Medulla oblongata (tissue), 1 donor: ENCODE data around the gene INSIG2.

Experiments
- DNase-seq: peaks from one replicate; pipeline ENCODE4 v3.0.0-alpha.2; 2015; ENCODE audit errors: extremely low spot score

The INSIG2 gene

DNA sequence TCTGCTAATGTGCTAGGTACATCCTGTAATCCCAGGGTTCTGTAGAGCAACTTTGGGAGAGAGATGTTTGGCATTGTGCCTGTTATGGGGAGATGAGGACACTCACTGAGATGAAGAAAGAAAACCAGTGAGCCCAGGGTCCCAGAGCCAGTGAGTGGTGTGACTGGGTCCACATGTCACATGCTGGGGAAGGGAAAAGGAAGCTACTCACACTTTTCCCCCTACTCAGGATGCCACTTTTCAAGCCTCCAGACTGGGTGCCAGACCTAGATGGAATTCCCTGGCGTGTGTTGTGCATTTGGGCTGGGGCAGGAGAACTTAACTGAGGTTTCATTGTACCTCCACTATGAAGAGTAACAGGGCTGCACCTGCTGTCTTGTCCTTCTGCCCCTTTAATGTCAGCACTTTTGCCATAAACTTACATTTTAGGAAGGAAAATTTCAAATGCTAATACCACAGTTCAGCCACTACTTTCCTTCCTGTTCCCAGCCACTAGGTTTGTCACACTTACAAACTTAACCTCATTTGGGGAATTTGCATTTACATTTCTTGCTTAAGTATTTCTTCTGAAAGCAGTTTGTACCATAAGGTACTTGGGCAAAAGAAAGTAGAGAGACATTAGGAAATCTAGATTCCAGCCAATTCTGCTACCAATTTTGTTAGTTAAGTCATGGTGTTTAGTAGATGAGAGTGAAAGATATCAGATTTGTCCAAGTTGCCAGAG is 10.2 kb downstream of the INSIG2 start:
- DNase-seq: no peak

DNA sequence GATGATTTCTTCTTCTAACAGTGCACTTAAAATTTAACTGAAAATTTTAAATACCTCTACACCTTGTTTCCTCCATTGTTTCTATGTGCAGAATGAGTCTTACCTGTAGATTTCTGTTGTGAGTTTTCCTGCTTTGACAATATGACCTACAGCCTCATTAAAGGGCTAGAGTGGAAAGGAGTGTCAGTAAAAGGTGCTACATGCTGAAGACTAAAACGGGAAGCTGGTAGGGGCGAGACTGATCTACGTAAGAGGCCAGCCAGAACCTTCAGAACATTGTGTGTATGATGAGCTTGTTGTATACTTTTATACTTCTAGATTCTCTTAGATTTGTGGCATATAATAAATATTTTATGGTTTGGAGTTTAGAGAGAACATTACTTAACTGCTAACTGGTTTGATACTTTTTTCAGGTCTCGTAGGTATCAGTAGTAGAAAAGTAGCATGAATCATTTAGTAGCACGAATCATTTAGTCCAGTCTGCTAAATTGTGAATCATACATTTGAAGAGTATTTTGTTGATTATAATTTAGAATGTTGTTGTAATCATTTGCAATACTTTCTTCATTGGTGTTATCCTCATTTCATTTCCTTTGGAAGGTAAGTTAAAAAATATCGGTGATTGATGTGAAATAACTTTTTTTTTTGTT is 14.3 kb downstream of the INSIG2 start:
- DNase-seq: no peak

DNA sequence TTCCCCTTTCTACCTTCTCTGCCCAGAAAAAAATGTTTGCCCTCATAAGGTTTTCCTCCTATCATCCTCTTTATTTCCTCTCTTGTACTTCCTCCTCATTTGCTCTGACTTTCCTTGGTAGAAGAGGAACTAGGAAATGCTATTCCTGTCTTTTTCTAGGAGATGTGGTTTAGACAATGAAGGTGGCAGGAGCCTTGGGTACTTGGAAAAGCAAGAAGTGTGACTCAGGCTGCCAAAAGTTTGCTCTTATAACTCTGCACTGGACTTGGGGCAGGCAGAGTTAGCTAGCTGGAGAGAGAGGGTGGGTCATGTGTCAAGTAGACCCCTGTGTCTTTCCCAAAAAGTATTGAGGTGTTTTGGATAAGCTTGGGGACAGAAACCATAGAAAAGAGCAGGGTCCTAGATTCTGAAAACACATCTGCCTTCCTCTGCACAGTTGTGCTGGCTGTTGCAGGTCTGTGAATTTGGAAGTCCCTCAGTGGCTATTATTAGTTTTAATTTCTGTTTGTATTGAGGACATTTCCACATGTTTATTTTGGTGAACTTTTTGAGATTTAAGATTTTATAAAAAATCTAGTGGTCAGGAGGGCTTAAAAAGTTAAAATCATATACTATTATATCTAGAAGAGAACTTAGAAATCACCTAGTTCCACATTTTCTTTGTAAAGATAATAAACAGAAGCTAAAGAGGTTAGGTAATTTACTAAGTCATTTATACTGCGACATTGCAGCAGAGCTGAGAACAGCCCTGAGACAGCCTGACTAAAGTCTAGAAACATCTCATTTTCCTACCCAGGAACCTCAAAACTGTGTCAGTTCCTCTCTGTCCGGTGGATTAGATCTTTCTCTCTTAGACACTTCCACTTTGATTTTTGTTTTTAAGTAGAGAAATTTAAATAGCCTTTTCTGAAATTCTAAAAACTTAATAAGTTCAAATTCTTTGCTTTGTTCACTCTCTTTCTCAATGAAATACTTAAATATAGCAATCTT is 16.0 kb downstream of the INSIG2 start:
- peak; percentile 48 for DNase-seq

DNA sequence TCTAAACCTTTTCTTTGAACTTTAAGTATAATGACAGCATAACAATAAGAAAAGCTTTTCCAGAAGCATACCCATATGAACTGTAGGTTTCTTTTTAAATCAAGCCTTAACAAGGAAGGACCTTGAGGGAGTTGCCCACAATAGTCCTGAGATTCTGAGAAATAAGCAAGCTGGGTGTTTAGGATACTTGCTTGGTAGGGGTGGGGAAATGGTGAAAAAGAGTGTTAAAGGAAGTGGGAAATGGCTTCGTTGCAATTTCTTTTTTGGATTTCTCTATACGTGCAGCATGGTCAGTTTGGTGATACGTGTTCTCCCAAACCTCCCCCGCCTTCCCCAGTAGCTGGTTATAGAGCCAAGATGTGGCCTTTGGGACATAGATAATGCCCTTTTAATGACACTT is 17.2 kb downstream of the INSIG2 start:
- DNase-seq: peak; percentile 10

DNA sequence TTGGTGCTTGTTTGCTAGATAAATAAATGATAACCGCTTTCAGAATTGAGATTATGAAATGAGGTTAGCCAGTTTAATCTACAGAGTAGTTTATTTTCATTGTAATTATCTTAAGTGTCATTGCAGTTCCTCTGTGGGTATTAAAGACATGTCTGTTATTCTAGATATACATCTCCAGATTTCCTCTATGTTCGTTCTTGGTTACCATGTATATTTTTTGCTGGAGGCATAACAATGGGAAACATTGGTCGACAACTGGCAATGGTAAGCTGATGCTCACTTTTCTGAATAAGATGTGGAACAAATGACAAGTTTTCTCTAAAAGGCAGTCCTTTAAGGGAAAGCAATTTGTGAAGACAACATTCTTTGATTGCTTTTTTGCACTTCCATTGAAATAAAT is 18.7 kb downstream of the INSIG2 start:
- no peak for DNase-seq

DNA sequence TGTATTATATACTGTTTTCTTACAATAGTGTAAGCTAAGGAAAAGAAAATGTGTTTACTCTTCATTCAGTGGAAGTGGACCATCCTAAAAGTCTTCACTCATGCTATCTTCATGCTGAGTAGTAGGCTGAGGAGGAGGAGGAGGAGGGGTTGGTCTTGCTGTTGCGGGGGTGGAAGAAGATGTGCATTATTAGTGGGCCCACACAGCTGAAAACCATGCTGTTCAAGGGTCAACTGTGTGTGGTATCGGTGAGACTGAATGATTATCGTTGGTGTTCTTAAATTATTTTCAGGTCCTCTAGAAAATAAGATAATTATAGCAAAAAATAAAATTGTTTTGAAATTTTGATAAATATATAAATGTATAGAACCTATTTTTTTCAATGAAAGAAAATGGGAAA is 22.0 kb downstream of the INSIG2 start:
- no peak for DNase-seq

DNA sequence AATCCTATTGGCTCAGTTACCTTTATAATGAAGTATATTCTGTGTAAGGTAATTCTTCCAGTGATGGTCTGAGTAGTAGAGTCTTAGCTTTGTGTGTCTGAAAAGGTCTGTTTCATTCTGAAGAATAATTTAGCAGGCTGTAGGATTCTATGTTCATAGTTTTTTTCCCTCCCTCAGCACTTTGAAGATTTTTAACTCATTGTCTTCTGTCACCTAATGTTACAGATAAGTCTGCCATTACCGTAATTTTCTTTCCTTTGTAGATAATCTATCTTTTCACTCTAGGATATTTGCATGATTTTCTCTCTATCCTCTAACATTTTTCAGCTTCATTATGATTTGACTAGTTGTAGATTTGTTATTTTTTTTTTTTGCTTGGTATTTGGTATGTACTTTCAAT is 22.7 kb downstream of the INSIG2 start:
- no peak for DNase-seq

DNA sequence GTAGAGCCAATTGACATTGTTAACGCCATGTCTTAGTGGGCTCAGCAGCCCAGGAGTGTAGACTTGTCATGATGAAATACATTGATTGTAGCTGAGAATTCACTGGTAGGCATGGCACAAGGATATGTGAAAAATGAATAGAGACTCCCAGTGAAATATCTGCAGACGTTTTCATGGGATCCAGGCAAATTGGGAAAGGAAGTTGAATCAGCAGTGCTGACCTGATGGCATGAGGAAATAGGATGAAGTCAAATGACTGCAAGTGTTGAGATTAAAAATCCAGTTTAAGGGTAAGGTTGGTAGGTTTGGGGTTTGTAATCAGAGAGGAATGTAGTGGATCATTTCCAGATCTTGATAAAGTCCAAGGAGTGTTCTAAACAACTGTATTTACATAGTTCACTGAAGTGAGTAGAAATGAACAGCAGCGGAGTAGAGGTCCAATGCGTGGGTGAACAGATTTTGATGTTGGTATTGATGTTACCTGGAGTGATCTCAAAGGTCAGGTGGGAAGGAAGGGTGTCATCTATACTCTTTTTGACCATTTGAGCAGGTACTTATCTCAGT is 24.6 kb downstream of the INSIG2 start:
- no peak for DNase-seq

DNA sequence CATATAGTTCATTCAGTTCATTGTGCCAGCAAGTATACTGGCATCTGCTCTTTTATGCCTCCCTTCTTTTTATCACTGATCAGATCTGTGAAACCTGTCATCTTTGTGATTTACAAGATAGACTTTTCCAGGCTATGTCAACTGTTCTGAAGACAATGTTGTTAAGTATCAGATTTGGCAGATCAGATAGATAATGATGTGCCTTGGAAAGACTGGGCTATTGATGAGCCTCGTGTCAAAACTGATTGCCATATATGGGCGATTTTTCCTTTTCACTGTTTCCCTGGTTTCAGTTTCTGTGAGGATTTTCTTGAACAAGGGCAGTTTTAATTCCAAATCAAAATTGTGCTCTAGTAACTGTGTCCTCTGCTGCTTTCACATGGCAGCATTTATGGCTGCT is 26.6 kb downstream of the INSIG2 start:
- no peak for DNase-seq

DNA sequence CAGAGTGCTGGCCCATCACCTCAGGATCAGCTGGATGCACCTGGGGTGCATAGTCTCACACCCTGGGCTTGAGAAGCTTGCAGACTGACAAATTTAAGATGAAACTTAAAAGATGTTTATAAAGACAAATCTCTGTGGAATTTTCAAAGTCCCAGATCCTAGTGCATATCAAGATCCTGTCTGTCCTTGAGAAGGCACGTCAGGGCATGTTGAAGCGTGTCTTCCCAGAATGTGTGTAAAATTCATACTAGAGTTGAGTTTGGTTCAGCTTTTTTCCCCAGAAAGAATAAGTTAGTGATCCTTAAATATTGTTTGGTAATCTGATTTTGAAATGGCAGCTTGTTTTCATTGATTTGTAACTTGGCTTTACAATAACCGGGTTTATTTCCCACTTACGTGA is 27.5 kb downstream of the INSIG2 start:
- no peak for DNase-seq

DNA sequence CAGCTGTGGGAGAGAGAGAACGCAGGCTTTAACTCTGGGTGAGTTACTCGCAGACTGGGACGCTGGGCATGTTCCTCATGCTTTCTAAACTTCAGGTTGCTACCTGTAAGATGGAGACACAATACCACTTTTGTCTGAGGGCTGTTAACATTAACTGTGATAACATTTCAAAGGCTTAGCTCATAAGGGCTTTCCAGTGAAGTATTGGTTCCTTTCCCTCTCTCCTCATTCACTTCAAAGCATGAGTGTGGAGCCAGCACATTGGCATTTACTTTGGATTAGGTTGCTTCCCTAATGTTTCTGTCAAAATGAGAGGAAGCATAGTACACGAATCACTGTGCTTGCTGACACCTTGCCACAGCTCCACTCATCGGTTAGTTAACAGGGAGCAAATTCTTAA is 30.2 kb downstream of the INSIG2 start:
- DNase-seq: no peak

DNA sequence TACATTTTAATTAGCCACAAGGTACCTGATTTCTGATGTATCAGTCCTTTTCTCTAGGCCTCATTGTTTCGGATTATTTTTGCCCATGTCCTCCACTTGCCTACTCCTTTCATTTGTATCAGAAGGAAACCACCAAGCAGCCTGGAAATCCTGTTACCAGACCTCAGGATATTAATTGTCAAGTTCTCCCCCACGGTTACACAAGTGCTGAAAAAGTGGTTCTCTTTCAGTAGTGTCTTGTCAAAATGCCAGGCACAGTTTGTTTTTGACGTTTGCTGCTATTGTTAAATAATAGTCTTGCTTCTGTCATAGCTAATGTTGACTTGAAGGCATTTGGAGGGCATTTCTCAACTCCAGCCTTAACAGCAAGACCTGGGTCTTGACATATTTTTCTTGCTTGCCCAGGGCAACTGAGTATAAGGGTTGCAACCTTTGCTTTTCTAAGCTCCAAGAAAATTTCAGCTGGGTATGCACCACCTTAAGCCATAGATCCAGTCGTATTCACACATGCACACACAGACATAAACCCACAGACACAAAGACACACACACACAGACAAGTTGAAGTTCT is 31.0 kb downstream of the INSIG2 start:
- DNase-seq: no peak

DNA sequence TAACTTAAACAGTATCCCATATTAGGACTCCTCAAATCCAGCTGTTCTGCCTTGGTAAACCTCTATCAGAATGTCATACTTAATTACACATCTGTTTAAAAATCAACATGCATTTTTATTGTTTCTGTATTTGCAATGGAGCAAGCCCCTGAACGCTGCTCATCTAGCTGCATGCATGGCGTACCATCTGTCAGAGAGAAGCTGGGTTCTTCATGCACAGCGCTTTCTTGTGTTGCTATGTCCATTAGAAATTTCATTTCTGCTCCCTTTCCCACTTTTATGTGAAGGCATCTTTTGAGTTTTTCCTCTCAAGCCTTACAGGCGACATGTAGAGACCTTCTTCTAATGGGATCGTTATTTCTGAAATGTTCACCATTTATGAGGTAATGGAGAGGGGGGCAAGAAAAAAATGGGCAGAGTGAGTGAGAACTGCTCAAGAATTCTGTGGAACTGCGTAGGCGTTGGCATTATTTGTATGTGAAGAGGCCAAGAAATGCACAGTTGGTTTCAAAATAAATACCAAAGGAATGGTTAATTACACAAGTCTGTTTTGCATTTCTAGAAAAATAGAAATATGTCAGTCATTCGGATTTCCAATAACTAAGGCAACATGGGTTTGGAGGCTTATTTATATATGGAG is 31.6 kb downstream of the INSIG2 start:
- DNase-seq: no peak

DNA sequence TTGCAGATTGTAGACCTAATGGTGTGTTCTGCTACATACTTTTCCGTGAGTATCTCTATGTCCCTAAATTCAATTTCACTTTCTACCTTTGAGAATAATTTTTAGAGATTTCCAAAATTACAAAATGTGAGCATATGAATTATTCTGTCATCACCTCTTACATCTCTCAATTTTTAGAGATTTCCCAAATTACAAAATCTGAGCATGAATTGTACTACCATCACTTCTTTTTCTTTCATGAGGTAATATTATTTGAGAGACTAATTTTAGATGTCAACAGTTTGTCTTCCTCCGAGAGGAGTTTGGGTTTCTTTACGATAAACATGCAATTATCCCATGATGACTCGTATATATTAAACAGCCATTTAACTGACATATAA is 32.1 kb downstream of the INSIG2 start:
- DNase-seq: no peak

DNA sequence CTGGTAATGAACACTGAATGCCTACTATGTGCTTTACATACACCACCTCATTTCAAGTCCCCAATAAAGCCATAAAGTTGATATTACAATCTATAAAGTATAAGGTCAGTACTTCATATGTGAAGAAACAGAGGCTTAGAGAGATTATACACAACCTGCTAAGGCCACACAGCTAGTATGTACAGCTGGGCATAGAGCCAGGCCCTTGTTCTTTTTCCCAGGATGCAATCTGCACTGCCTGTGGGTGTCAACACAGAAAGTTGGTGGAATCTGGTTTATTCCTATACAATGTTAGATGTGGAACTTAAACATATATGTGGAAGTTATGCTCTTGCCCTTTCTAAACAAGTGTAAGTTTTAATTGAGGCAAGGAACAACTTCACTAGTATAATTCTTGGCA is 32.8 kb downstream of the INSIG2 start:
- no peak for DNase-seq

DNA sequence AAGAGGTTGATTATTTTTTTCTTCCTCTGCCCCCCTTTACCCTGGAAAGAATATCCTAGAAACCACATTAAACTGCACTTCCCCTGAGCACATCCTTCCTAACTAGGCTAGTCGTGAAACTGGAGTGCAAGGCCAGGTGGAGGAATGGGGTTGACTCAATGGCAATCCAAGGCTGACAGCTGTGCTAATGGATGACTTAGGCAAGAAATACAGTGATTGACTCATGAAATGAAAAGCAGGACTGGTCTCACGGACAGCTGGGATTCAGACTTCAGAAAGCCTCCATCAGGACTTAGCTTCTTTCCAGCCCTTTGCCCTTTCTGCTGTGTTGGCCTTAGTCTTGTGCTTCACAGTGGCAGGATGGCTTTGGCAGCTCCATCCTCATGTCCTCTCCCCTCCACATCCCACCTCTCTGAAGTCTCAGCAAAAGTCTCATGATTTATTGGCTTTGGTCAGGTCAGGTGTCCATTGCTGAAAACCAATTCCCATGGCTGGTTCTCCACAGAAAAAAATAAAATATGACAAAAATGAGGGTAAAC is 33.8 kb downstream of the INSIG2 start:
- DNase-seq: no peak

DNA sequence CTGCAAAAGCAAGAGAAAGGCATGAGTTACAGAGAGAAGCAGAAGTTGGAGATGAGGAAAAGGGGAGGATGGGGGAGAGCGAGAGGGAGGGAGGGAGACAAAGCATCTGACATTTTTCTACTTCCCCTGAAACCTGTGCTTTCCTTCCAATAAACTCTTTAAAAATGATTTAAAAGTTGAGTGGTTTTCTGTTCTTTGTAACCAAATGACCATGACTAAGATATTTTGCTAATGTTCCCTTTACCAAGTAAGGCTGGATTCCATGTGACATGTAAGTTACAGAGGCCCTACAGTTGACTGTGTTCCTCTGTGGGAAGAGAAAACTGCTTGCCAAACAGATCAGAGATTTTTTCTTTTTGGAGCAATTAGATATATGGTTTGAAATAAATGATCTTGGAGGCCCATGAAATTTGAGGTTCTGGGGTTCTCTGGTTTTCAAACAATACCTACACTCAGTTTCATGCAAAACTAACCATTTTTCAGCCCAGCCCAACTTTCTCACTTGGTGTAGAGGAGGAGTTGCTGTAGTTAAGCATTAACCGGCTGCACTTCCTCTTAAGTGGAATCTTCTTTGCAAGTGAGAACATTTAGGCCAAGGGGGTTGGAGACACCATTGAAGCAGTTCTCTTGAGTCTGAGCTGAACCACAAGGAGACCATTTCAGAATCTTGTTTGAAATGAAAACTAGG is 34.5 kb downstream of the INSIG2 start:
- DNase-seq: peak; percentile 27

DNA sequence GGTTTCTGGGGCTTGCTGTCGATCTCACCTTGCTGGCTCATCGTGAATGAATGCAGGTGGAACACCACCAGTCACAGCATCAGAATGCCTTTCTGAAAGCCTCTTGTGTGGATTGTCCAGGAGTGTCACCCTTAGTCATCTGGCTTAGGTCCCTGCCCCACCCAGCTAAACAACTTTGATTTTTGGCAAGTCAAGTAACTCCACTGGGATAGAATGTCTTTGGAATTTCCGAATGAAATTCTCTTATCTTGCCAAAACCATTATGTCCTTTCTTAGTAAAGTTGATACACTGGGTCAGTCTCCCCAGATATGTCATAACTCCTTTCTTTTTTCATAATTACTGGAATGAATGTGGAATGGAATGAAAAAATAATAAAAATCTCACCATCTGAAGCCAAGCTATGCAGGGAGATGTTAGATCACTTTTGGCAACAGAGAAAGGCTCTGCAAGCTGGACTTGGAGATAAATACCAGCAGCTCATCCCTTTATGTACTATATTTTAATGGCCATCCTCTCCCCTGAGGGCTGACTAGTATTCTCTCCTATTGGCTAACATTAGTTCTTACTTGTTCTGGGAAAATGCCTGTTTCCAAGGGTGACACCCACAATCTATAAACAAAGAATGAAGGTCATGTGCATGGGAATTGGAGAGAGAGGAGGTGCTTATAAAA is 35.4 kb downstream of the INSIG2 start:
- DNase-seq: no peak

DNA sequence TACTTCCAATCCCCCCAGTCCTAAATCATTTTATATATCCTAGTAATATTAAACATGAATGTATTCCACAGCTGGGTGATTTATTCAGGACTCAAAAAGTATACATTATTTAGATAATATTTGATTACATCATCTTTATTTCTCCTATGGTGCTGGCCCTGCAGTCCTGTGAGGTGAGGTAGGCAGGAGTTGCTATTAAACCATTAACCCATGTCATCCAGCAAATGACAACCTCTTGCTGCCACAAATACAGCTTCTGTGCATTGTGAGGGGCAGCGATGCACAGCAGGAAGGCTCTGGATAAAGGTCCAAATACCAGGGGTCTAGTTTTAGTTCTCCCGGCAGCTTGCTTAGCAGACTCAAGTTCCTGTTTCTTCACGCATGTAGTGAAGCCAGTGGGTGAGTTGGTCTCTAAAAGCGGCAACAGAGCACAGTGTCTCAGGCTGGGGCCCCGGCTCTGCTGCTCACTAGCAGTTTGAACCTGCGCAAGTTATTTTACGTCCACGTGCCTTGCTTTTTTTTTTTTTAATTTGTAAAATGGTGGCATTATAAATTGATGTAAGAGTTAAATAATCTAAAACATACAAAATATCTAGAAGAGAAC is 36.1 kb downstream of the INSIG2 start:
- DNase-seq: peak; percentile 45

DNA sequence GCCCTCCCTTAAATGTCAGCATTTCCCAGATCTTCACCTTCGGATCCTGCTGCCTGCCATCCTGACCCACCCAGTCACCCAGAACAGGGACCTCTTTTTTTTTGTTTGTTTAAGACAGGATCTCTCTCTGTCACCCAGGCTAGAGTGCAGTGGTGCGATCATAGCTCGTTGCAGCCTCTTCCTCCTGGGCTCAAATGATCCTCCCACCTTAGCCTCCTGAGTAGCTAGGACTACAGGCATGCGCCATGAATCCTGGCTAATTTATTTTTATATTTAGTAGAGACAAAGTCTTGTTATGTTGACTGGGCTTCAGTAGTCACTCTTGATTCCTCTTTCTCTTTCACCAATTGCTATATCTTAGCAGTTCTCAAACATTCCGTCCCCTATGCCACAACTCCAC is 39.0 kb downstream of the INSIG2 start:
- no peak for DNase-seq
